Measurements from ENCODE around the gene EXOC7. TPM values are rescaled to one million over a fixed set of nuclear protein-coding genes. Genes with fewer than 3 reads are reported as not detected.

Gene EXOC7
- total RNA-seq, 1 experiment from 2014 or later, result 117 TPM

DNA sequence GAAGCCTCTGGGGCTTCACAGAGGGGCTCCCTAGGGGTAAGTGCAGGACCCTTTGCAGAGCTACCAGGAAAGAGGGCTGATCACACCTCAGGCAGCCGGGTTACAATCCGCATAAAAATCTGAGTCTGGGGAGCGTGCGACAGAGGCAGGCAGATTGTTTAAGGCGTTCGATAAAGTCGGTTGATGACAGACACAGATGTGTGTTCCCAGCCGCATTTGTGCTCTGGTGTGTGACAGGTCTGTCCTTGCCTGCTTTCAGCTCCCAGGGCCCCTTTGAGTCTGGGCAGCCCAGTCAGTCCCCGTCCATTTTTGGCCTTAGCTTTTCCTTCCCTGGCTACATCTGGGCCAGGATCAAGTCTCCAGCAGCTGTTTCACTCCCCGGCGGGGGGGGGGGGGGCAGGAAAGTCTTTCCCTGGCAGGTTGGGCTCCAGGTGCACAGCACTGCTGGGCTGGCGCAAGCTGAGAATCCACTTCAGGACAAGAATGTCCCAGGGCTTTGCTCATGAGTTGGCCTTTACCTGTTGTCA, 25.9 kb downstream of the EXOC7 start:
- DNase-seq (ENCODE audit: low spot score), result no peak

DNA sequence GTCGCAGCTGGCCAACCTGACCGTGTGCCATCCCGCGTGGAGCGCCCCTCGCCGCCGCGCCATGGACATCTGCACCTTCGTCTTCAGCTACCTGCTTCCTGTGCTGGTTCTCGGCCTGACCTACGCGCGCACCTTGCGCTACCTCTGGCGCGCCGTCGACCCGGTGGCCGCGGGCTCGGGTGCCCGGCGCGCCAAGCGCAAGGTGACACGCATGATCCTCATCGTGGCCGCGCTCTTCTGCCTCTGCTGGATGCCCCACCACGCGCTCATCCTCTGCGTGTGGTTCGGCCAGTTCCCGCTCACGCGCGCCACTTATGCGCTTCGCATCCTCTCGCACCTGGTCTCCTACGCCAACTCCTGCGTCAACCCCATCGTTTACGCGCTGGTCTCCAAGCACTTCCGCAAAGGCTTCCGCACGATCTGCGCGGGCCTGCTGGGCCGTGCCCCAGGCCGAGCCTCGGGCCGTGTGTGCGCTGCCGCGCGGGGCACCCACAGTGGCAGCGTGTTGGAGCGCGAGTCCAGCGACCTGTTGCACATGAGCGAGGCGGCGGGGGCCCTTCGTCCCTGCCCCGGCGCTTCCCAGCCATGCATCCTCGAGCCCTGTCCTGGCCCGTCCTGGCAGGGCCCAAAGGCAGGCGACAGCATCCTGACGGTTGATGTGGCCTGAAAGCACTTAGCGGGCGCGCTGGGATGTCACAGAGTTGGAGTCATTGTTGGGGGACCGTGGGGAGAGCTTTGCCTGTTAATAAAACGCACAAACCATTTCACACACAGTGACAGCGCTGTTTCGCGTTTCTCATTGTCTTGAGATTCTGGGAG, 26.6 kb downstream of the EXOC7 start:
- H3K9me3 ChIP-seq (ENCODE audit: low read depth, low read length, poor library complexity, severe bottlenecking), result no peaks in the 10 kb centered on the region
- no peak for DNase-seq (ENCODE audit: low spot score)
- ChIA-PET POLR2A (ENCODE audit: low non-redundant PET) (no interaction called here), CTCF (no interaction called here)
- peaks cover 71% of the 10 kb centered on the region for H3K27me3 ChIP-seq (replicated peaks; ENCODE audit: insufficient read depth, low read depth, low read length, poor library complexity)
- intact Hi-C loops (cut with micrococcal nuclease; ENCODE audit: unreplicated experiment), result loop anchor here (10.0 kb wide), 1 partner anchor 62 kb away; no protein-coding TSS in a partner anchor
- no peak overlapping the region for H3K27ac ChIP-seq (ENCODE audit: low read depth, low read length, poor library complexity, severe bottlenecking)
- TF ChIP-seq, protein P1, sequence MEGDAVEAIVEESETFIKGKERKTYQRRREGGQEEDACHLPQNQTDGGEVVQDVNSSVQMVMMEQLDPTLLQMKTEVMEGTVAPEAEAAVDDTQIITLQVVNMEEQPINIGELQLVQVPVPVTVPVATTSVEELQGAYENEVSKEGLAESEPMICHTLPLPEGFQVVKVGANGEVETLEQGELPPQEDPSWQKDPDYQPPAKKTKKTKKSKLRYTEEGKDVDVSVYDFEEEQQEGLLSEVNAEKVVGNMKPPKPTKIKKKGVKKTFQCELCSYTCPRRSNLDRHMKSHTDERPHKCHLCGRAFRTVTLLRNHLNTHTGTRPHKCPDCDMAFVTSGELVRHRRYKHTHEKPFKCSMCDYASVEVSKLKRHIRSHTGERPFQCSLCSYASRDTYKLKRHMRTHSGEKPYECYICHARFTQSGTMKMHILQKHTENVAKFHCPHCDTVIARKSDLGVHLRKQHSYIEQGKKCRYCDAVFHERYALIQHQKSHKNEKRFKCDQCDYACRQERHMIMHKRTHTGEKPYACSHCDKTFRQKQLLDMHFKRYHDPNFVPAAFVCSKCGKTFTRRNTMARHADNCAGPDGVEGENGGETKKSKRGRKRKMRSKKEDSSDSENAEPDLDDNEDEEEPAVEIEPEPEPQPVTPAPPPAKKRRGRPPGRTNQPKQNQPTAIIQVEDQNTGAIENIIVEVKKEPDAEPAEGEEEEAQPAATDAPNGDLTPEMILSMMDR (conservative IDR thresholded peaks at IDR 0.05; ENCODE audit: low read depth, low read length), result no peak
- TF ChIP-seq EZH2 (IDR thresholded peaks at IDR 0.05; ENCODE audit: borderline replicate concordance, low read depth, low read length, poor library complexity, severe bottlenecking), result peak; percentile 90
- H3K36me3 ChIP-seq (ENCODE audit: insufficient read depth, low read length, poor library complexity, severe bottlenecking), result no peaks in the 10 kb centered on the region
- peaks cover 8% of the 10 kb centered on the region for H3K4me1 ChIP-seq (ENCODE audit: insufficient read depth, low read length, poor library complexity, severe bottlenecking)
- H3K4me3 ChIP-seq (ENCODE audit: low read depth, low read length, poor library complexity, severe bottlenecking), result no peak overlapping the region
- no TSS peak for BruUV-seq (replicated peaks)

More for the DNA sequence above, 25.9 kb downstream of the EXOC7 start:
- Histone ChIP-seq H3K4me3 (ENCODE audit: low read depth, low read length, poor library complexity, severe bottlenecking) (no peak overlapping the region), H3K27ac (ENCODE audit: low read depth, low read length, poor library complexity, severe bottlenecking) (no peak overlapping the region), H3K4me1 (ENCODE audit: insufficient read depth, low read length, poor library complexity, severe bottlenecking) (peaks cover 8% of the 10 kb centered on the region), H3K9me3 (ENCODE audit: low read depth, low read length, poor library complexity, severe bottlenecking) (no peaks in the 10 kb centered on the region), H3K27me3 (replicated peaks; ENCODE audit: insufficient read depth, low read depth, low read length, poor library complexity) (peaks cover 71% of the 10 kb centered on the region), H3K36me3 (ENCODE audit: insufficient read depth, low read length, poor library complexity, severe bottlenecking) (peaks cover 5% of the 10 kb centered on the region)
- CTCF ChIA-PET, result no interaction called here
- intact Hi-C loops (cut with micrococcal nuclease; ENCODE audit: unreplicated experiment), result loop anchor here (10.0 kb wide), 1 partner anchor 63 kb away; no protein-coding TSS in a partner anchor
- TF ChIP-seq, protein P1 (conservative IDR thresholded peaks at IDR 0.05; ENCODE audit: low read depth, low read length), result no peak
- no peak for TF ChIP-seq EZH2 (IDR thresholded peaks at IDR 0.05; ENCODE audit: borderline replicate concordance, low read depth, low read length, poor library complexity, severe bottlenecking)
- POLR2A ChIA-PET (ENCODE audit: low non-redundant PET), result no interaction called here
- BruUV-seq (replicated peaks), result no TSS peak

DNA sequence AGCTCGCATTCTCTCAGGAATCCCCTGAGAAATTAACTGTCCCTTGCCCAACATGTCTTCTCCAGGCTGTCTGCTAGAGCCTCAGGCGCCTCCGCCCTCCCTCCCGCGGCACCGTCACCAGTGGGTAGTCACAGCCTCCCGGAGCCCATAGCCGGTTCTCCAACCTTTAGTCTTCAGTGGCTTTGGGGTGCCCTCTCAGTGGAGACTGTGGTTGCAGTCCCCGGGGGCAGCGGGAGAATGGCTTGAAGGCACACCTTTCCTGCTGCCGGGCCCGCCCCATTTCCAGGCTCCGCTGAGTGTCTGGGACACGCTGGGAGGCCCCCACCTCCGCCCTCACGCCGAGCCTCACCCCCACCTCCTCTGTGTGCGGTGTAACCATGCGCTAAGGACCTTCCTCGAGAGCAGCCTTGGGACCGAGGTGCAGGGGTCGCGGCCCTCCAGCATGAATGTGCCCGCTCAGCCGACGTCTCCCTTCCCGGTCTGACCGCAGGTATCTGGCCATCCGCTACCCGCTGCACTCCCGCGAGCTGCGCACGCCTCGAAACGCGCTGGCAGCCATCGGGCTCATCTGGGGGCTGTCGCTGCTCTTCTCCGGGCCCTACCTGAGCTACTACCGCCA, 27.3 kb downstream of the EXOC7 start:
- H3K36me3 ChIP-seq (ENCODE audit: insufficient read depth, low read length, poor library complexity, severe bottlenecking), result no peaks in the 10 kb centered on the region
- no peak overlapping the region for H3K4me3 ChIP-seq (ENCODE audit: low read depth, low read length, poor library complexity, severe bottlenecking)
- H3K9me3 ChIP-seq (ENCODE audit: low read depth, low read length, poor library complexity, severe bottlenecking), result no peaks in the 10 kb centered on the region
- POLR2A ChIA-PET (ENCODE audit: low non-redundant PET), result no interaction called here
- TF ChIP-seq, protein P1 (conservative IDR thresholded peaks at IDR 0.05; ENCODE audit: low read depth, low read length), result no peak
- peak; percentile 8 for TF ChIP-seq EZH2 (IDR thresholded peaks at IDR 0.05; ENCODE audit: borderline replicate concordance, low read depth, low read length, poor library complexity, severe bottlenecking)
- intact Hi-C loops (cut with micrococcal nuclease; ENCODE audit: unreplicated experiment), result loop anchor here (10.0 kb wide), 1 partner anchor 61 kb away; no protein-coding TSS in a partner anchor
- H3K27me3 ChIP-seq (replicated peaks; ENCODE audit: insufficient read depth, low read depth, low read length, poor library complexity), result peaks cover 71% of the 10 kb centered on the region
- BruUV-seq (replicated peaks), result no TSS peak
- CTCF ChIA-PET, result no interaction called here
- H3K4me1 ChIP-seq (ENCODE audit: insufficient read depth, low read length, poor library complexity, severe bottlenecking), result peaks cover 10% of the 10 kb centered on the region
- H3K27ac ChIP-seq (ENCODE audit: low read depth, low read length, poor library complexity, severe bottlenecking), result no peak overlapping the region
- DNase-seq (ENCODE audit: low spot score), result no peak

Measured in A673 (cell line).